Fibroblast of lung (primary cell): ENCODE data around the gene NSMCE4A.

Experiments used
- EZH2 ChIP-seq: IDR thresholded peaks from 2 replicates; pipeline ENCODE4 v1.5.1; 2012; ENCODE audit warnings: low read length, control low read depth, mild to moderate bottlenecking; ENCODE audit errors: missing control alignments
- TF ChIP-seq, protein P1 (sequence below), 2 donors: IDR thresholded peaks in 1 of 2; conservative IDR thresholded peaks in 1 of 2; 1 replicate in 1 of 2; 2 replicates in 1 of 2; pipeline ENCODE4 v1.5.1; 2011 to 2012; ENCODE audit warnings: low read length in 2 of 2, control low read depth in 1 of 2, inconsistent platforms in 1 of 2, low read depth in 1 of 2, mild to moderate bottlenecking in 1 of 2

GRCh38 chr10:121947343-121948330, 27.4 kb downstream of the NSMCE4A start:
- TF ChIP-seq, protein P1, sequence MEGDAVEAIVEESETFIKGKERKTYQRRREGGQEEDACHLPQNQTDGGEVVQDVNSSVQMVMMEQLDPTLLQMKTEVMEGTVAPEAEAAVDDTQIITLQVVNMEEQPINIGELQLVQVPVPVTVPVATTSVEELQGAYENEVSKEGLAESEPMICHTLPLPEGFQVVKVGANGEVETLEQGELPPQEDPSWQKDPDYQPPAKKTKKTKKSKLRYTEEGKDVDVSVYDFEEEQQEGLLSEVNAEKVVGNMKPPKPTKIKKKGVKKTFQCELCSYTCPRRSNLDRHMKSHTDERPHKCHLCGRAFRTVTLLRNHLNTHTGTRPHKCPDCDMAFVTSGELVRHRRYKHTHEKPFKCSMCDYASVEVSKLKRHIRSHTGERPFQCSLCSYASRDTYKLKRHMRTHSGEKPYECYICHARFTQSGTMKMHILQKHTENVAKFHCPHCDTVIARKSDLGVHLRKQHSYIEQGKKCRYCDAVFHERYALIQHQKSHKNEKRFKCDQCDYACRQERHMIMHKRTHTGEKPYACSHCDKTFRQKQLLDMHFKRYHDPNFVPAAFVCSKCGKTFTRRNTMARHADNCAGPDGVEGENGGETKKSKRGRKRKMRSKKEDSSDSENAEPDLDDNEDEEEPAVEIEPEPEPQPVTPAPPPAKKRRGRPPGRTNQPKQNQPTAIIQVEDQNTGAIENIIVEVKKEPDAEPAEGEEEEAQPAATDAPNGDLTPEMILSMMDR (conservative IDR thresholded peaks at IDR 0.05 in 1 of 2, IDR thresholded peaks at IDR 0.05 in 1 of 2; ENCODE audit: low read depth in 1 of 2, low read length in 2 of 2), result no peak
- no peak for TF ChIP-seq EZH2
